Measurements from ENCODE around the gene YBX3. TPM values are rescaled to one million over a fixed set of nuclear protein-coding genes. Genes with fewer than 3 reads are reported as not detected.
A peak's percentile ranks its signal among the peaks of the same experiment; 100 is the strongest.

The YBX3 gene
- total RNA-seq, 2 experiments from 2014 or later, result 38.4 to 46.4 TPM

DNA sequence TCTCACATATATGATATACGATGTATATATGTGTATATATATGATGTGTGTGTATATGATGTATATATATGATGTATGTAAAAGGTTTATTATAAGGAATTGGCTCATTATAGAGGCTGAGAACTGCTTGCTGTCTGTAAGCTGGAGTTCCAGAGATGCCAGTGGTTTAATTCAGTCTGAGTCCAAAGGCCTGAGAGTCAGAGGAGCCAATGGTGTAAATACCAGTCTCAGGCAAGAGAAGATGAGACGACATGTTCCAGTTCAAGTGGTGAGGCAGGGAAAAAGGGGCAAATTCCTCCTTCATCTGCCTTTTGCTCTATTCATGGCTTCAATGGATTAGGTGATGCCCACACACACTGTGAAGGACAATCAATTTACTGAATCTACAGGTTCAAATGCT, 32.2 kb downstream of the YBX3 start:
- ChIA-PET POLR2A (no interaction called here), CTCF (no interaction called here)
- peaks cover 2% of the 10 kb centered on the region for H3K4me1 Mint-ChIP-seq

DNA sequence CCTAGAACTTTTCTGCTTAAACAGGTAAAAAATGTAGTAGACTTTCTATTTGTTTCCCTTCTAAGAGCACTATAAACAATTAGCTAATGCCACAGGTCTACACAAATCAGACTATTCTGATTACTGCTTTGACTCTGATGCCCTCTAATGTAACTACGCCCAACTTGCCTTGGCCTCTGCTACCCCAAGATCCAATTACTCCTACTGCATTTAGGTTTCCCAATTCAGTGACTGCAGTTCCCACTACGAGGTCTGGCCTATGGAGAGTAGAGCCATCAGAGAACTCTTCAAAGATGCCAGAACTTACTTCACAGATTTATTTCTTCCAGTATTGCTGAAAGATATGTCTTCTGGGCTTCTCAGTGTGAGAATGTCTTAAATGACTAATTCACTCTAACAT, 34.0 kb downstream of the YBX3 start:
- Mint-ChIP-seq H3K9me3 (peaks cover 8% of the 10 kb centered on the region), H3K36me3 (ENCODE audit: low read depth) (no peaks in the 10 kb centered on the region), H3K4me1 (no peaks in the 10 kb centered on the region), H3K27ac (no peak overlapping the region), H3K27me3 (peaks cover 11% of the 10 kb centered on the region), H3K4me3 (no peak overlapping the region)
- ChIA-PET POLR2A (no interaction called here), CTCF (no interaction called here)
- DNase-seq, result no peak

More for the DNA sequence above, 32.2 kb downstream of the YBX3 start:
- H3K27ac Mint-ChIP-seq, result no peak overlapping the region
- no peaks in the 10 kb centered on the region for H3K36me3 Mint-ChIP-seq (ENCODE audit: low read depth)
- H3K4me3 Mint-ChIP-seq, result no peak overlapping the region
- H3K9me3 Mint-ChIP-seq, result peaks cover 8% of the 10 kb centered on the region
- H3K27me3 Mint-ChIP-seq, result peaks cover 5% of the 10 kb centered on the region
- no peak for DNase-seq

DNA sequence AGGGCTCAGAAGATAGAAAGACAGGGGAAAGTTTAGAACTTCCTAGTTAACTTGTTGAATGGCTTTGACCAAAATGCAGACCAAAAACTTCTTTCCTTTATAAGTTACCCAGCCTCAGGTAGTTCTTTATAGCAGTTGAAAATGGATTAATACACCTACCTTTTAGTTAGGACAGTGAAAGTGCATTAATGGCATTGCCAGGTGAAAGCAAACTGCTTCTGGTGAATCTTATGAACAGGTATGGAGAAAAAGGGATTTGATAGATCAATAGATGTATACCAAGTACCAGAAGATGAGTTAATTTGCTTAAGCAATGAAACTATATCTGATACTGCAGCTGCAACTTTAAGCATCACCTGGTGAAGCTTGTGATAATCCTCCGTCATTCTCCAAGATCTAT, 35.1 kb downstream of the YBX3 start:
- CTCF ChIA-PET, result no interaction called here
- no peak for DNase-seq
- Mint-ChIP-seq H3K27me3 (peaks cover 11% of the 10 kb centered on the region), H3K27ac (no peak overlapping the region), H3K4me1 (no peaks in the 10 kb centered on the region), H3K9me3 (peaks cover 8% of the 10 kb centered on the region), H3K4me3 (no peak overlapping the region), H3K36me3 (ENCODE audit: low read depth) (no peaks in the 10 kb centered on the region)
- POLR2A ChIA-PET, result no interaction called here

DNA sequence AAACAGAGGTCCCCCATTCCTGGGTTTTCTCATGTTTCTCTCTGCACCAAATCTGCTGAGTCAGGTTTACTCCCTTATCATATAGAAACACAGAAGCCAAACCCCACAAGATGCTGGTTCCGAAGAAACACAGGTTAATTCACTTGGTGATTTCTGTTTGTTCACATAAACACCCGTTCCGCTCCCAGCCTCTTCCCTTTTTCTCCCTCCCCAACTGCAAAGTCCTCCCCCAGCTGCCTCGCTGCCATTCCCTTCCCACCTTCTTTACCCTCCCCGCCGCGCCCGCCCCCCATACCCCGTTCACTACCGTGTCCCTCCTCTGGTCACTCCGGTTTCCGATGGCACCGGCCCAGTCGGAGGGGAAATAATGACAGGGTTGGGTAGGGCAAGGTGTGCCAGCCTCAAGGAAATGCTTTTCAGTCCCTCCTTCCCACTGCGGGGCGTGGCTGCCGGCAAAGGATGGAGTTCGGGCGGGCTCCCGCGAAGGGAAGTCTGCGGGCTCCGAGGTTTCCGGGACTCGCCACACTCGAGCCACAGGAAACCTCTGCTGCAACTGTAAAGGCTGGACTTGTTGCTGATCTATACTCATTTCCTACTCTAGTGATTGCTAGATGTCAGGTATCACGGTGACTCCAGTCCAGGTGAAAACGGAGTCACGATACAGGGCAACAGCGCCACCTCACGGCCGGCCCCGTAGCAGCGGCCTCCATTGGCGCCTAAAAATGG, 49.3 kb downstream of the YBX3 start, which contains the start of gene STYK1:
STYK1 (minus strand) TSS at position 394 of the 726 bp plus-strand sequence. CDS start 39,434 bp downstream, outside the sequence.
- no peaks in the 10 kb centered on the region for H3K9me3 Mint-ChIP-seq
- peak; percentile 82 for DNase-seq
- H3K27ac Mint-ChIP-seq, result peak within 1 kb of the TSS; percentile 33
- H3K4me3 Mint-ChIP-seq, result peak within 1 kb of the TSS; percentile 70
- H3K36me3 Mint-ChIP-seq (ENCODE audit: low read depth), result peaks cover 3% of the 10 kb centered on the region
- H3K4me1 Mint-ChIP-seq, result peaks cover 64% of the 10 kb centered on the region
- H3K27me3 Mint-ChIP-seq, result peaks cover 66% of the 10 kb centered on the region
- POLR2A ChIA-PET, result no interaction called here
- CTCF ChIA-PET, result interaction anchor here (0.6 to 1.4 kb wide), 7 partner anchors 27 to 924 kb away, joined by 3 to 4 read pairs (median 3); partner anchors contain the start of gene YBX3

DNA sequence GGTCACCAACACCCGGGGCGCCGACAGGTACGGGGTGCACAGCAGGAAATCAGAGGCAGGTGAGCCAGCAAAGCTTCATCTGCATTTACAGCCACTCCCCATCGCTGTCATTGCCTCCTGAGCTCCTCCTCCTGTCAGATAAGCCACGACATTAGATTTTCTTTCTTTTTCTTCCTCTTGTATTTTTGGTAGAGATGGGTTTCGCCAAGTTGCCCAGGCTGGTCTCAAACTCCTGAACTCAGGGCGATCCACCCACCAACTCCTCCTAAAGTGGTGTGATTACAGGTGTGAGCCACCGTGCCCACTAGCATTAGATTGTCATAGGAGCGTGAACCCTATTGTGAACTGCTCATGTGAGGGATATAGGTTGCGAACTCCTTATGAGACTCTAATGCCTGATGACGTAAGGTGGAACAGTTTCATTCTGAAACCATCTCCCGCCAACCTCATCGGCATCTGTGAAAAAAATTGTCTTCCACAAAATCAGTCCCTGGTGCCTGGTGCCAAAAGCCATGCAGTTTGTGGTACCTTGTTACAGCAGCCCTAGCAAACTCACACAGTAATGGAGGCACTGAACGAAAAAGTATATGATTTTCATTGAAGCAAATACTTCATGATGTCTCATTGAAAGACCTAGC, 50.8 kb downstream of the YBX3 start:
- peaks cover 56% of the 10 kb centered on the region for H3K4me1 Mint-ChIP-seq
- peak; percentile 19 for DNase-seq
- peak overlapping the region; percentile 39 for H3K4me3 Mint-ChIP-seq
- no peaks in the 10 kb centered on the region for H3K9me3 Mint-ChIP-seq
- POLR2A ChIA-PET, result interaction anchor here (1.0 kb wide), 1 partner anchor 45 kb away, joined by 3 read pairs; no protein-coding TSS in a partner anchor
- H3K27ac Mint-ChIP-seq, result peak overlapping the region; percentile 28
- CTCF ChIA-PET, result no interaction called here
- H3K27me3 Mint-ChIP-seq, result peaks cover 69% of the 10 kb centered on the region
- peaks cover 3% of the 10 kb centered on the region for H3K36me3 Mint-ChIP-seq (ENCODE audit: low read depth)

GRCh38 chr12:10669533-10669932, 53.6 kb downstream of the YBX3 start:
- POLR2A ChIA-PET, result no interaction called here
- no peak for DNase-seq
- Mint-ChIP-seq H3K27me3 (peaks cover 57% of the 10 kb centered on the region), H3K27ac (no peak overlapping the region), H3K4me1 (peaks cover 38% of the 10 kb centered on the region), H3K4me3 (no peak overlapping the region), H3K9me3 (no peaks in the 10 kb centered on the region), H3K36me3 (ENCODE audit: low read depth) (no peaks in the 10 kb centered on the region)
- CTCF ChIA-PET, result no interaction called here

DNA sequence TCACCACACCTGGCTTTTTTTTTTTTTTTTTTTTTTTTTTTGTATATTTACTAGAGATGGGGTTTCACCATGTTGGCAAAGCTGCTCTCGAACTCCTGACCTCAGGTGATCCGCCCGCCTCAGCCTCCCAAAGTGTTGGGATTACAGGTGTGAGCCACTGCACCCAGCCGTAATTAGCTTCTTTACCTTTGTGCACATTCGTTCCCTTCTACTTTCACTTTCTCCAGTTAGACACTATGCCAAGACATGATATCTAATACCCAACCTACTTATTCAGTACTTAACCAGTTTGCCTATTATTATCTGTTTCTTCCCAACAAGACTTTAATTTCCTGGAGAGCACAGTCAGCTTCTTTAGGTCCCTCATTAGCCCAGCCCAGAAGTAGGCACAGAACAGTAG, 54.6 kb downstream of the YBX3 start:
- ChIA-PET CTCF (interaction anchor here (0.5 kb wide), 1 partner anchor 38 kb away, joined by 3 read pairs; no protein-coding TSS in a partner anchor), POLR2A (no interaction called here)
- peaks cover 58% of the 10 kb centered on the region for H3K27me3 Mint-ChIP-seq
- H3K4me3 Mint-ChIP-seq, result no peak overlapping the region
- no peaks in the 10 kb centered on the region for H3K9me3 Mint-ChIP-seq
- no peak for DNase-seq
- H3K4me1 Mint-ChIP-seq, result peaks cover 28% of the 10 kb centered on the region
- H3K36me3 Mint-ChIP-seq (ENCODE audit: low read depth), result no peaks in the 10 kb centered on the region
- H3K27ac Mint-ChIP-seq, result no peak overlapping the region

GRCh38 chr12:10667581-10667980, 55.5 kb downstream of the YBX3 start:
- peaks cover 19% of the 10 kb centered on the region for H3K4me1 Mint-ChIP-seq
- H3K4me3 Mint-ChIP-seq, result no peak overlapping the region
- no peak for DNase-seq
- no peak overlapping the region for H3K27ac Mint-ChIP-seq
- ChIA-PET POLR2A (no interaction called here), CTCF (no interaction called here)
- no peaks in the 10 kb centered on the region for H3K9me3 Mint-ChIP-seq
- no peaks in the 10 kb centered on the region for H3K36me3 Mint-ChIP-seq (ENCODE audit: low read depth)
- H3K27me3 Mint-ChIP-seq, result peaks cover 53% of the 10 kb centered on the region

GRCh38 chr12:10664499-10664898, 58.6 kb downstream of the YBX3 start:
- H3K27ac Mint-ChIP-seq, result no peak overlapping the region
- no peak for DNase-seq
- H3K4me1 Mint-ChIP-seq, result peaks cover 5% of the 10 kb centered on the region
- no peaks in the 10 kb centered on the region for H3K9me3 Mint-ChIP-seq
- POLR2A ChIA-PET, result no interaction called here
- no peaks in the 10 kb centered on the region for H3K36me3 Mint-ChIP-seq (ENCODE audit: low read depth)
- H3K4me3 Mint-ChIP-seq, result no peak overlapping the region
- H3K27me3 Mint-ChIP-seq, result peaks cover 50% of the 10 kb centered on the region
- CTCF ChIA-PET, result no interaction called here

DNA sequence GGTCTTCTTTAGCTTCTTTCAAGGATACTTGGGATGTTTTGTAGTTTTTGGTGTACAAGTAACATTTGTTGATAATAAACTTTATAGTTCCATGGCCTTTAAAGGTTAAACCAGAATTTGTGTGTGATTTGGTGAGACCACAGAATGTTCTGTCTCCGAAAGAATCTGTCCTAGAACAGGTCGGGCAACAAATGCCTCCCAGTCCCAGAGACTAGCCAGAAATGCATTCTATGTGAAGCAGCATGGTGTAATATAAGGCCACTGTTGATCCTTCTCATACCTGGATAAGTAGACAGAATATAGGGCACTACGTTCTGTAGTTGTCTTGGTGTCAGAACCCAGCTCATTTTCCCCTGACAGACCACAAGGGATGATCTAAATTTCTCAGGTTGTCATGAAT, 59.3 kb downstream of the YBX3 start:
- ChIA-PET POLR2A (no interaction called here), CTCF (no interaction called here)
- no peak overlapping the region for H3K27ac Mint-ChIP-seq
- peaks cover 47% of the 10 kb centered on the region for H3K27me3 Mint-ChIP-seq
- no peaks in the 10 kb centered on the region for H3K9me3 Mint-ChIP-seq
- DNase-seq, result no peak
- H3K4me1 Mint-ChIP-seq, result peaks cover 4% of the 10 kb centered on the region
- no peaks in the 10 kb centered on the region for H3K36me3 Mint-ChIP-seq (ENCODE audit: low read depth)
- no peak overlapping the region for H3K4me3 Mint-ChIP-seq

GRCh38 chr12:10661338-10661737, 61.8 kb downstream of the YBX3 start:
- ChIA-PET CTCF (no interaction called here), POLR2A (no interaction called here)
- H3K9me3 Mint-ChIP-seq, result no peaks in the 10 kb centered on the region
- peaks cover 42% of the 10 kb centered on the region for H3K27me3 Mint-ChIP-seq
- no peaks in the 10 kb centered on the region for H3K36me3 Mint-ChIP-seq (ENCODE audit: low read depth)
- no peak for DNase-seq
- H3K27ac Mint-ChIP-seq, result no peak overlapping the region
- no peaks in the 10 kb centered on the region for H3K4me1 Mint-ChIP-seq
- no peak overlapping the region for H3K4me3 Mint-ChIP-seq

GRCh38 chr12:10654003-10654402, 69.1 kb downstream of the YBX3 start:
- ChIA-PET POLR2A (no interaction called here), CTCF (no interaction called here)
- peaks cover 24% of the 10 kb centered on the region for H3K27me3 Mint-ChIP-seq
- H3K9me3 Mint-ChIP-seq, result no peaks in the 10 kb centered on the region
- H3K4me1 Mint-ChIP-seq, result no peaks in the 10 kb centered on the region
- H3K36me3 Mint-ChIP-seq (ENCODE audit: low read depth), result no peaks in the 10 kb centered on the region
- H3K4me3 Mint-ChIP-seq, result no peak overlapping the region
- no peak for DNase-seq
- H3K27ac Mint-ChIP-seq, result no peak overlapping the region

- DNase-seq, result no peak
- Mint-ChIP-seq H3K36me3 (ENCODE audit: low read depth) (peaks cover 2% of the 10 kb centered on the region), H3K4me1 (no peaks in the 10 kb centered on the region)
Measured at GRCh38 chr12:10652192-10652591, 70.9 kb downstream of the YBX3 start.

More at GRCh38 chr12:10652192-10652591, 70.9 kb downstream of the YBX3 start:
- peaks cover 18% of the 10 kb centered on the region for H3K27me3 Mint-ChIP-seq
- no peak overlapping the region for H3K27ac Mint-ChIP-seq
- peaks cover 7% of the 10 kb centered on the region for H3K9me3 Mint-ChIP-seq
- CTCF ChIA-PET, result no interaction called here
- H3K4me3 Mint-ChIP-seq, result no peak overlapping the region
- POLR2A ChIA-PET, result no interaction called here
